Type B pancreatic cell (in vitro differentiated cells): ENCODE results near the gene FAM168A. TPM values are rescaled to one million over a fixed set of nuclear protein-coding genes. Genes with fewer than 3 reads are reported as not detected.

Experiments
- DNase-seq: peaks from one replicate; pipeline ENCODE4 v3.0.0; 2021; ENCODE audit warnings: mixed read lengths; ENCODE audit not compliant: unreplicated experiment; ENCODE audit errors: extremely low spot score
- H3K27ac Mint-ChIP-seq: 2 replicates; pipeline ENCODE4 v1.8.0; 2021; ENCODE audit warnings: mild to moderate bottlenecking, mixed read lengths
- H3K27me3 Mint-ChIP-seq: 2 replicates; pipeline ENCODE4 v1.8.0; 2021; ENCODE audit warnings: mixed read lengths
- H3K36me3 Mint-ChIP-seq: 2 replicates; pipeline ENCODE4 v1.8.0; 2021; ENCODE audit warnings: mixed read lengths
- H3K4me1 Mint-ChIP-seq: one replicate; pipeline ENCODE4 v1.8.0; 2021; ENCODE audit warnings: mixed read lengths; ENCODE audit not compliant: unreplicated experiment
- H3K4me3 Mint-ChIP-seq: 2 replicates; pipeline ENCODE4 v1.8.0; 2021; ENCODE audit warnings: mild to moderate bottlenecking, mixed read lengths
- H3K9me3 Mint-ChIP-seq: 2 replicates; pipeline ENCODE4 v1.8.0; 2021; ENCODE audit warnings: mixed read lengths
- CTCF ChIP-seq: fragments of 200-600 bp; sonication (generic); conservative IDR thresholded peaks from 2 replicates; pipeline ENCODE4 v1.5.0; 2021; ENCODE audit warnings: antibody characterized with exemption, mild to moderate bottlenecking
- total RNA-seq: library from RNA; stranded (reverse); gene quantifications from 2 replicates; pipeline ENCODE4 v1.2.1, GENCODE V29; 2021; ENCODE audit warnings: low replicate concordance

The FAM168A gene
- total RNA-seq, 1 donor from 2014 or later: 39.6 TPM

GRCh38 chr11:73531386-73531785 lies 66.5 kb downstream of the FAM168A start:
- Mint-ChIP-seq H3K9me3 (no peaks in the 10 kb centered on the region), H3K27ac (no peak overlapping the region), H3K4me1 (peaks cover 39% of the 10 kb centered on the region), H3K27me3 (no peaks in the 10 kb centered on the region), H3K36me3 (peaks cover 3% of the 10 kb centered on the region), H3K4me3 (no peak overlapping the region)
- TF ChIP-seq CTCF: no peak
- DNase-seq: no peak

DNA sequence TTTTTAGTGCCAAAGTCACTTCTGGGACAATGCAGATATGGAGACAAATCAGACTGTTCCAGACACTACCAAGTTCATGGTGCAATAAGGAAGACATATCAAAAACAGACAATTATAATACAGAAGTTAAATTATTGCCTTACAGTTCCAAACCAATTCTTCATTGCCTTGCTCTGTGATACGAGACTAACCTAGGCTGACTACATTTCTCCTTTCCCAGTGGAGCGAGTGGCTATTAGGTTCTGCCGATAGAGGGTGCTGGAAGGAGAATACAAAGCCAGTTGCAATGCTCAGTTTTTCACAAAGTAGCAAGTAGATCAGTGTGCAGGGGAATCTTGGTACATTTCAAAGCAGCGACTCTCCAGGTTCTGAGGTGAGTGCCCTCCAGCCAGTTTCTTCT lies 67.8 kb downstream of the FAM168A start:
- no peak overlapping the region for H3K4me3 Mint-ChIP-seq
- H3K27ac Mint-ChIP-seq: no peak overlapping the region
- no peaks in the 10 kb centered on the region for H3K27me3 Mint-ChIP-seq
- no peak for DNase-seq
- H3K36me3 Mint-ChIP-seq: peaks cover 3% of the 10 kb centered on the region
- peak; percentile 45 for TF ChIP-seq CTCF
- peaks cover 39% of the 10 kb centered on the region for H3K4me1 Mint-ChIP-seq
- H3K9me3 Mint-ChIP-seq: no peaks in the 10 kb centered on the region

GRCh38 chr11:73529204-73529530 lies 68.7 kb downstream of the FAM168A start:
- Mint-ChIP-seq H3K27me3 (no peaks in the 10 kb centered on the region), H3K9me3 (peaks cover under 1% of the 10 kb centered on the region), H3K4me3 (no peak overlapping the region), H3K36me3 (peaks cover 4% of the 10 kb centered on the region), H3K27ac (no peak overlapping the region), H3K4me1 (peaks cover 39% of the 10 kb centered on the region)
- no peak for DNase-seq
- TF ChIP-seq CTCF: no peak

- Mint-ChIP-seq H3K27me3 (no peaks in the 10 kb centered on the region), H3K4me3 (no peak overlapping the region), H3K36me3 (peaks cover 3% of the 10 kb centered on the region), H3K4me1 (peaks cover 39% of the 10 kb centered on the region), H3K9me3 (peaks cover 4% of the 10 kb centered on the region), H3K27ac (peak overlapping the region; percentile 72)
- TF ChIP-seq CTCF: no peak
- DNase-seq: no peak
These were observed 69.3 kb downstream of the FAM168A start for GRCh38 chr11:73528483-73529203.

GRCh38 chr11:73528013-73528412 lies 69.9 kb downstream of the FAM168A start:
- peaks cover 3% of the 10 kb centered on the region for H3K36me3 Mint-ChIP-seq
- no peaks in the 10 kb centered on the region for H3K27me3 Mint-ChIP-seq
- peaks cover 39% of the 10 kb centered on the region for H3K4me1 Mint-ChIP-seq
- no peak overlapping the region for H3K4me3 Mint-ChIP-seq
- no peak for DNase-seq
- H3K9me3 Mint-ChIP-seq: peaks cover 4% of the 10 kb centered on the region
- no peak overlapping the region for H3K27ac Mint-ChIP-seq
- no peak for TF ChIP-seq CTCF
